Adrenal gland (tissue), 5 donors: ENCODE results near the gene HSPA1B.
A peak's percentile ranks its signal among the peaks of the same experiment; 100 is the strongest.

Experiments
- CTCF ChIP-seq, 6 experiments: fragments of 450-650 bp in 4 of 6; fragments of 200-600 bp in 2 of 6; sonication (generic) in 1 of 6; IDR thresholded peaks; 1 replicate in 5 of 6; 2 replicates in 1 of 6; pipeline versions ENCODE4 v1.5.1 to v1.8.0; 2016 to 2021; ENCODE audit warnings: antibody characterized with exemption in 6 of 6, mild to moderate bottlenecking in 2 of 6, moderate library complexity in 1 of 6
- POLR2A ChIP-seq, 2 donors: fragments of 450-650 bp; IDR thresholded peaks; one replicate each; pipeline ENCODE4 v1.6.1; 2017; ENCODE audit warnings: antibody characterized with exemption in 2 of 2, mild to moderate bottlenecking in 2 of 2, moderate library complexity in 1 of 2
- donor health status: DM: no; HTN: no; CAD: no.

- TF ChIP-seq CTCF (IDR thresholded peaks at IDR 0.05) (no peak), POLR2A (IDR thresholded peaks at IDR 0.05) (peak in 1 of 2 donors; percentile 36)
These were observed 699 bp upstream of the HSPA1B start for GRCh38 chr6:31826793-31827285.
